Prostate gland (tissue), 2 donors: Measurements from ENCODE around the gene CCDC18.
"Not testable (repeated sequence)": the region's sequence is repeated elsewhere in the genome, so short reads cannot be mapped to it uniquely, and the experiment has no call there.

Experiments used
- POLR2AphosphoS5 ChIP-seq: sonication (generic); formaldehyde crosslinking; IDR thresholded peaks from one replicate; pipeline ENCODE4 v1.6.1; 2017; ENCODE audit warnings: antibody characterized with exemption
- TF ChIP-seq, protein P1 (sequence below), 4 experiments: fragments of 200-600 bp in 2 of 4; fragments of 450-650 bp in 2 of 4; sonication (generic) in 2 of 4; IDR thresholded peaks; 1 replicate in 3 of 4; 2 replicates in 1 of 4; pipeline ENCODE4 v1.5.1; 2016 to 2019; ENCODE audit warnings: antibody characterized with exemption in 4 of 4, mild to moderate bottlenecking in 2 of 4, moderate library complexity in 2 of 4

DNA sequence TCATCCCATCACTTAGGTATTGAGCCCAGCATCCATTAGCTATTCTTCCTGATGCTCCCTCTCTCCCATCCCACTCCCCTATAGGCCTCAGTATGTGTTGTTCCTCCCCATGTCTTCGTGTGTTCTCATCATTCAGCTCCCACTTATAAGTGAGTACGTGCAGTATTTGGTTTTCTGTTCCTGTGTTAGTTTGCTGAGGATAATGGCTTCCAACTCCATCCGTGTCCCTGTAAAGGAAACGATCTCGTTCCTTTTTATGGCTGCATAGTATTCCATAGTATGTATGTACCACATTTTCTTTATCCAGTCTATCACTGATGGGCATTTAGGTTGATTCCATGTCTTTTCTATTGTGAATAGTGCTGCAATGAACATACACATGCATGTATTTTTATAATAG is 40.2 kb downstream of the CCDC18 start:
- TF ChIP-seq POLR2AphosphoS5, result not testable (repeated sequence)
- TF ChIP-seq, protein P1, sequence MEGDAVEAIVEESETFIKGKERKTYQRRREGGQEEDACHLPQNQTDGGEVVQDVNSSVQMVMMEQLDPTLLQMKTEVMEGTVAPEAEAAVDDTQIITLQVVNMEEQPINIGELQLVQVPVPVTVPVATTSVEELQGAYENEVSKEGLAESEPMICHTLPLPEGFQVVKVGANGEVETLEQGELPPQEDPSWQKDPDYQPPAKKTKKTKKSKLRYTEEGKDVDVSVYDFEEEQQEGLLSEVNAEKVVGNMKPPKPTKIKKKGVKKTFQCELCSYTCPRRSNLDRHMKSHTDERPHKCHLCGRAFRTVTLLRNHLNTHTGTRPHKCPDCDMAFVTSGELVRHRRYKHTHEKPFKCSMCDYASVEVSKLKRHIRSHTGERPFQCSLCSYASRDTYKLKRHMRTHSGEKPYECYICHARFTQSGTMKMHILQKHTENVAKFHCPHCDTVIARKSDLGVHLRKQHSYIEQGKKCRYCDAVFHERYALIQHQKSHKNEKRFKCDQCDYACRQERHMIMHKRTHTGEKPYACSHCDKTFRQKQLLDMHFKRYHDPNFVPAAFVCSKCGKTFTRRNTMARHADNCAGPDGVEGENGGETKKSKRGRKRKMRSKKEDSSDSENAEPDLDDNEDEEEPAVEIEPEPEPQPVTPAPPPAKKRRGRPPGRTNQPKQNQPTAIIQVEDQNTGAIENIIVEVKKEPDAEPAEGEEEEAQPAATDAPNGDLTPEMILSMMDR (IDR thresholded peaks at IDR 0.05), result not testable (repeated sequence)
